ENCODE results near the gene PIWIL4. TPM values are rescaled to one million over a fixed set of nuclear protein-coding genes. Genes with fewer than 3 reads are reported as not detected.

Gene PIWIL4
- total RNA-seq, 1 donor from 2014 or later: 0.59 TPM

GRCh38 chr11:94545264-94546161 lies 21.7 kb upstream of the PIWIL4 start:
- Histone ChIP-seq H3K4me1 (ENCODE audit: insufficient read depth, low read length) (peaks cover 21% of the 10 kb centered on the region), H2AFZ (ENCODE audit: low read depth, low read length) (peak overlapping the region; percentile 99), H3K27me3 (ENCODE audit: insufficient read depth, low read length) (no peaks in the 10 kb centered on the region), H3K27ac (ENCODE audit: low read depth, low read length) (no peak overlapping the region), H3K4me2 (ENCODE audit: low read length) (peak overlapping the region; percentile 91), H3K9ac (ENCODE audit: low read length) (peak overlapping the region; percentile 90), H3K36me3 (ENCODE audit: insufficient read depth, low read length) (no peaks in the 10 kb centered on the region), H4K20me1 (ENCODE audit: insufficient read depth, low read length) (peaks cover 44% of the 10 kb centered on the region), H3K9me3 (ENCODE audit: insufficient read depth, low read depth, low read length) (no peaks in the 10 kb centered on the region), H3K79me2 (ENCODE audit: insufficient read depth, low read length) (peaks cover 29% of the 10 kb centered on the region), H3K4me3 (ENCODE audit: insufficient read depth, low read depth, low read length) (peak overlapping the region; percentile 64)
- peak overlapping the region; percentile 47 for H3K27ac Mint-ChIP-seq (ENCODE audit: unreplicated experiment)
- peaks cover 2% of the 10 kb centered on the region for H3K9me3 Mint-ChIP-seq (ENCODE audit: unreplicated experiment)
- H3K36me3 Mint-ChIP-seq (ENCODE audit: low read depth, unreplicated experiment): peaks cover 3% of the 10 kb centered on the region
- peak overlapping the region; percentile 79 for H3K4me3 Mint-ChIP-seq (ENCODE audit: unreplicated experiment)
- H3K27me3 Mint-ChIP-seq (ENCODE audit: low read depth, unreplicated experiment): peaks cover 9% of the 10 kb centered on the region
- no peak for TF ChIP-seq CTCF (IDR thresholded peaks at IDR 0.05; ENCODE audit: insufficient read depth, low read depth, low read length)
- TF ChIP-seq EZH2 (IDR thresholded peaks at IDR 0.05; ENCODE audit: insufficient read depth, low read length): no peak
- FAIRE-seq (no peak), DNase-seq (ENCODE audit: low read depth) (no peak)
- H3K4me1 Mint-ChIP-seq (ENCODE audit: low read depth, unreplicated experiment): peaks cover 7% of the 10 kb centered on the region

GRCh38 chr11:94546162-94546470 lies 21.1 kb upstream of the PIWIL4 start:
- H3K4me1 Mint-ChIP-seq (ENCODE audit: low read depth, unreplicated experiment): peaks cover 7% of the 10 kb centered on the region
- Histone ChIP-seq H3K9me3 (ENCODE audit: insufficient read depth, low read depth, low read length) (no peaks in the 10 kb centered on the region), H3K27me3 (ENCODE audit: insufficient read depth, low read length) (no peaks in the 10 kb centered on the region), H3K4me3 (ENCODE audit: insufficient read depth, low read depth, low read length) (peak overlapping the region; percentile 64), H2AFZ (ENCODE audit: low read depth, low read length) (no peak overlapping the region), H4K20me1 (ENCODE audit: insufficient read depth, low read length) (peaks cover 44% of the 10 kb centered on the region), H3K4me2 (ENCODE audit: low read length) (peak overlapping the region; percentile 91), H3K27ac (ENCODE audit: low read depth, low read length) (no peak overlapping the region), H3K79me2 (ENCODE audit: insufficient read depth, low read length) (peaks cover 29% of the 10 kb centered on the region), H3K9ac (ENCODE audit: low read length) (no peak overlapping the region), H3K36me3 (ENCODE audit: insufficient read depth, low read length) (no peaks in the 10 kb centered on the region), H3K4me1 (ENCODE audit: insufficient read depth, low read length) (peaks cover 21% of the 10 kb centered on the region)
- FAIRE-seq (no peak), DNase-seq (ENCODE audit: low read depth) (no peak)
- H3K27me3 Mint-ChIP-seq (ENCODE audit: low read depth, unreplicated experiment): peaks cover 8% of the 10 kb centered on the region
- H3K4me3 Mint-ChIP-seq (ENCODE audit: unreplicated experiment): peak overlapping the region; percentile 79
- peaks cover 2% of the 10 kb centered on the region for H3K9me3 Mint-ChIP-seq (ENCODE audit: unreplicated experiment)
- H3K27ac Mint-ChIP-seq (ENCODE audit: unreplicated experiment): no peak overlapping the region
- peaks cover 3% of the 10 kb centered on the region for H3K36me3 Mint-ChIP-seq (ENCODE audit: low read depth, unreplicated experiment)
- TF ChIP-seq CTCF (IDR thresholded peaks at IDR 0.05; ENCODE audit: insufficient read depth, low read depth, low read length) (no peak), EZH2 (IDR thresholded peaks at IDR 0.05; ENCODE audit: insufficient read depth, low read length) (no peak)

- Histone ChIP-seq H3K4me2 (ENCODE audit: low read length) (peak overlapping the region; percentile 91), H3K4me3 (ENCODE audit: insufficient read depth, low read depth, low read length) (peak overlapping the region; percentile 21), H2AFZ (ENCODE audit: low read depth, low read length) (no peak overlapping the region), H3K4me1 (ENCODE audit: insufficient read depth, low read length) (peaks cover 21% of the 10 kb centered on the region), H3K27me3 (ENCODE audit: insufficient read depth, low read length) (no peaks in the 10 kb centered on the region), H3K27ac (ENCODE audit: low read depth, low read length) (no peak overlapping the region), H3K9me3 (ENCODE audit: insufficient read depth, low read depth, low read length) (no peaks in the 10 kb centered on the region), H3K79me2 (ENCODE audit: insufficient read depth, low read length) (peaks cover 29% of the 10 kb centered on the region), H4K20me1 (ENCODE audit: insufficient read depth, low read length) (peaks cover 44% of the 10 kb centered on the region), H3K36me3 (ENCODE audit: insufficient read depth, low read length) (no peaks in the 10 kb centered on the region), H3K9ac (ENCODE audit: low read length) (no peak overlapping the region)
- peaks cover 3% of the 10 kb centered on the region for H3K36me3 Mint-ChIP-seq (ENCODE audit: low read depth, unreplicated experiment)
- H3K4me3 Mint-ChIP-seq (ENCODE audit: unreplicated experiment): peak overlapping the region; percentile 65
- DNase-seq (ENCODE audit: low read depth): no peak
- no peak overlapping the region for H3K27ac Mint-ChIP-seq (ENCODE audit: unreplicated experiment)
- H3K27me3 Mint-ChIP-seq (ENCODE audit: low read depth, unreplicated experiment): peaks cover under 1% of the 10 kb centered on the region
- TF ChIP-seq EZH2 (IDR thresholded peaks at IDR 0.05; ENCODE audit: insufficient read depth, low read length): no peak
- TF ChIP-seq CTCF (IDR thresholded peaks at IDR 0.05; ENCODE audit: insufficient read depth, low read depth, low read length): no peak
- FAIRE-seq: no peak
- H3K9me3 Mint-ChIP-seq (ENCODE audit: unreplicated experiment): peaks cover 2% of the 10 kb centered on the region
- H3K4me1 Mint-ChIP-seq (ENCODE audit: low read depth, unreplicated experiment): peaks cover 7% of the 10 kb centered on the region
Observed at GRCh38 chr11:94546886-94547285, 20.3 kb upstream of the PIWIL4 start.
